Astrocyte of the spinal cord (primary cell): Measurements from ENCODE around the gene PPP1R1C.
A peak's percentile ranks its signal among the peaks of the same experiment; 100 is the strongest.

Experiments used
- DNase-seq: peaks from one replicate; pipeline ENCODE4 v3.0.0; 2011; ENCODE audit warnings: low read depth, low spot score
- H3K4me3 ChIP-seq: 2 replicates; pipeline ENCODE4 v1.5.1; 2011; ENCODE audit warnings: low read depth, mild to moderate bottlenecking, low read length, moderate library complexity
- in situ Hi-C: cut with HindIII; loops from 2 replicates; pipeline ENCODE4 v1.10.0; 2017; ENCODE audit warnings: low sequenced_read_pairs
- TF ChIP-seq, protein P1 (sequence below): IDR thresholded peaks from 2 replicates; pipeline ENCODE4 v1.5.1; 2012; ENCODE audit warnings: low read depth, mild to moderate bottlenecking, low read length, inconsistent platforms

Gene PPP1R1C

DNA sequence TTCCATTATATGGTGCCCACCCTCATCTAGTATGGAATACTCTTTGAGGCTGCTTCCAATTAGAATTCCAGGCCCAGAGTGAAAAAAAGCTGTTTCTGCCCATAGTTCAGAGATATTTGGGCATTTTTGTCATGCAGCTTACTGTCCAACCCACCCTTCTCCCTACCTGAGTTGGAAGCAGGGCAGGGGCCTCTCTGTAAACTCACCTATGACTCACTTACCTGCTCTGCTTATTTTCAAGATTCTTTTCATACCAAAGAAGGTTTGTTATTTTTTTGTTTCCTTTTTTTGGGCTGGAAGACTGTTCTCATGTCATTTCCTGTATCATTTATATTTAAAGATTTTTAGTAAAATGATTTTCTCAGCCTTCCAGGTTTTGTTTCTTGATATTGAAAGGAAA lies 38.4 kb upstream of the PPP1R1C start:
- in situ Hi-C loops, result no loop called here
- TF ChIP-seq, protein P1, sequence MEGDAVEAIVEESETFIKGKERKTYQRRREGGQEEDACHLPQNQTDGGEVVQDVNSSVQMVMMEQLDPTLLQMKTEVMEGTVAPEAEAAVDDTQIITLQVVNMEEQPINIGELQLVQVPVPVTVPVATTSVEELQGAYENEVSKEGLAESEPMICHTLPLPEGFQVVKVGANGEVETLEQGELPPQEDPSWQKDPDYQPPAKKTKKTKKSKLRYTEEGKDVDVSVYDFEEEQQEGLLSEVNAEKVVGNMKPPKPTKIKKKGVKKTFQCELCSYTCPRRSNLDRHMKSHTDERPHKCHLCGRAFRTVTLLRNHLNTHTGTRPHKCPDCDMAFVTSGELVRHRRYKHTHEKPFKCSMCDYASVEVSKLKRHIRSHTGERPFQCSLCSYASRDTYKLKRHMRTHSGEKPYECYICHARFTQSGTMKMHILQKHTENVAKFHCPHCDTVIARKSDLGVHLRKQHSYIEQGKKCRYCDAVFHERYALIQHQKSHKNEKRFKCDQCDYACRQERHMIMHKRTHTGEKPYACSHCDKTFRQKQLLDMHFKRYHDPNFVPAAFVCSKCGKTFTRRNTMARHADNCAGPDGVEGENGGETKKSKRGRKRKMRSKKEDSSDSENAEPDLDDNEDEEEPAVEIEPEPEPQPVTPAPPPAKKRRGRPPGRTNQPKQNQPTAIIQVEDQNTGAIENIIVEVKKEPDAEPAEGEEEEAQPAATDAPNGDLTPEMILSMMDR, result no peak

DNA sequence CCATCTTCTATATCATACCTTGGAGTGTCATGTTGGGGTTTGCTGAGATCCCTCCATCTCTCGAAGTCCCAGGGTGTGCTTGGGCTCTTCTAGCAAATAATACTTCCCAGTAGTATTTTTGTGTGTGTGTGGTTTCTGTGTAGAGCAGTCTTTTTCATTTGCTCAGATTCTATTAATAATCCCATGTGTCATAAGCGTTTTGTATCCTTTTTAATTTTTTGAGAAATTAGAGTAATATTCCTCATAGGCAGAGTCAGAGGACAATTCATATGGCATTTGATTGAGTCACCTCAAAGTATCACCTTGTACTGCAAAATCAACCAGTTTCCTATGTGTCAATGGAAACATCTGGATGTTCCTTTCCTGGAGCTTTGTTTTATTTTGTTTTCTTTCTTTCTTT lies 37.4 kb upstream of the PPP1R1C start:
- in situ Hi-C loops, result no loop called here

More for the DNA sequence above, 38.4 kb upstream of the PPP1R1C start:
- H3K4me3 ChIP-seq, result no peak overlapping the region
- DNase-seq, result no peak

DNA sequence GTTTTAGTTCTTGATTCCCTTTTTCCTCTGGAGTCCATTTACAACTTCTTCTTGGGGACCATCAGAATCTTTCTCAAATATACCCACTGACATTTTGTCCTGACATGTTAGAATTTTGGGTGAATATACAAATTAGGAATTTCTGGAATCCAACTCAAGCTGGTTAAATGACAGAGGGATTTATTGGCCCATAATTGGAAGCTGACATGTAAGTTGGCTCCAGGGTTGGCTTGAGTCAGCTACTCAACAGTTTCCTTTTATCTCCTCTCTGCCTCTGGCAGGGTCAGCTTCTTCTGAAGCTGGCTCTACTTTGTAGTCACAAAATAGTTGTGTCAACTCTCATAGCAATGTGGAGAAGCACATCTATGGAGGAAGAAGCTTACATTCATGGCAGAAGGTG lies 36.6 kb upstream of the PPP1R1C start:
- in situ Hi-C loops, result no loop called here
- no peak for DNase-seq
- no peak overlapping the region for H3K4me3 ChIP-seq
- TF ChIP-seq, protein P1, result no peak

More for the DNA sequence above, 37.4 kb upstream of the PPP1R1C start:
- TF ChIP-seq, protein P1, result no peak
- H3K4me3 ChIP-seq, result no peak overlapping the region
- DNase-seq, result no peak

DNA sequence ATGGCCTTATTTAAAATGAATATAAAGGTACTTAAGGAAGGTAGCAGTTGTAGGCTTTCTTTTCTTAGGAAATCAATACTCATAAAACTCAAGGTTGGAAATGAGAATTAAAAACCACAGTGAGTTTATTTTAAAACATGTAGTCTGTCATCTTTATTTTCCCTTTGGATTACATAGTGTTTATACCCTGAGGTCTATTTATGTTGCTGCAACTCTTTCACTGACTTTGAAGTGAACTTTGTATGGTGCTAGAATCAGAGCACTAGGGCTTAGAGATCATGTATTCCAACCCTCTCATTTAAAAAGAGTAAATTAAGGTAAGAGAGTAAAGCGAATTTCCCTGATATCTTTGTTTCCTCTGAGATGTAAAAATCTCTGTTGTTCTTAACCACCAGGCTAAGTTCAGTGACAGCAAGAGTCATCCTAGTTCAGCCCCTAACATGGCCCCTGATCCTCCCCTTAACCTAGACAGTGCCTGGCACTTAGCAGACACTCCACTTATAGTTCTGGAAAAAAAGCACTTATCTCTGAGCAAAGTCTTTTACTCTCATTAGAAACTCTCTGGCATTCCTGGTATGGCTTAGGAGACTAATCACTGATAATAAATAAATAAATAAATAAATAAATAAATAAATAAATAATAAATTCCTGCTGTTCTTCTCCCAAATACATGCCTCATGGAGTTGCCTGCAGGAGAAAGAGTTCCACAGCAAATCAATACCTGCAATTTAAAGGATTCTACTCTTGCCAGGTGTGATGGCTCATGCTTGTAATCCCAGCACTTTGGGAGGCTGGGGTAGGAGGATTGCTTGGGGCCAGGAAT lies 33.0 kb upstream of the PPP1R1C start:
- DNase-seq, result no peak
- in situ Hi-C loops, result no loop called here
- H3K4me3 ChIP-seq, result no peak overlapping the region
- TF ChIP-seq, protein P1, result no peak

DNA sequence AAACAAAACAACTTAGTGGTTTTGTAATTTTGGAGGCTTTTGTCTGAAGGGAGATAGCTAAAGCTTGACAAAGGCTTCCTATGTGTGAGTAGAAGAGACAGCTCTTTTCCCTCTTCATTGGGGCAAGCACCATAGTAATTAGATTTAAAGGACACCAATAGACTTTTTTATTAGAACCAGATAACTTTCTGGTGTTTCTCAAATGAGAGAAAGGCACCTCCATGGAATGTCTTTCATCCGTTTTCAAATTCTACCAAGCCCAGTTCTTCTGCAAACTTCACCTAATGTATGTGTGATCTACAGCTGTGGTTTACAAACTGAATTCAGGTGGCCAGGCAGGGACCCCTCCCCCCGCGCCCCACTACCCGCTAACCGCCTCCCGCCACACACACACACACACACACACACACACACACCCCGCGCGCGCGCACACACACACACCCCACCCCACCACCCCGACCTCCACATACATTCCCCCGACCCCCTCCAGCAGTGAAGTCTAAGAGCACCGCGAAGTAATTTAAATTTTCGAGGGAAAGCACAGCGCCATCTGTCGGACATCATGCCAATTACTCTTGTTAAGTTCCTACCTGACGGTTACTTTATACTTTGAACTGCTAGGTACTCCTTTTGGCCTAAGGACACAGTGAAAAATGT lies 31.6 kb upstream of the PPP1R1C start:
- in situ Hi-C loops, result no loop called here
- TF ChIP-seq, protein P1, result peak; percentile 72
- H3K4me3 ChIP-seq, result peak overlapping the region; percentile 39
- DNase-seq, result peak; percentile 74

DNA sequence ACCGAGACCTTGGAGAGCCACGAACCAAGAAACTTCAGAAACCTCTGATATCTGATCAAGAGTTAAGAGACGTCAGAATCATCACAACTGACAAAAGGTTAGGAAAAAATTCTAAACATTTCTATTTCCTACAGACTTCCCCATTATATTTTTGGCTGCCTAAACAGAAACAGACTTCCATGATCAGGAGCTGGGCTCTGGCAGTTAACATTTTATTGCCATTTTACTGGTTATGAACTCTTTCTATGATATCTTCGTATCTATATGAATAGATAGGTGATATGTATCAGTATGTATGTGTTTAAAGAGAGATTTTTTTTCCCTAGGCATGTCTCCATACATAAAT lies 31.1 kb upstream of the PPP1R1C start:
- in situ Hi-C loops, result no loop called here
- no peak overlapping the region for H3K4me3 ChIP-seq
- TF ChIP-seq, protein P1, result no peak
- no peak for DNase-seq
